GM12878 (cell line): ENCODE results near the gene MMP20.

Source experiments
- CEBPB ChIP-seq, 2 experiments: fragments of 150-350 bp in 1 of 2; IDR thresholded peaks; 2 replicates each; pipeline ENCODE4 v1.6.1; 2012 to 2014; ENCODE audit warnings: low read depth in 2 of 2, low read length in 2 of 2, borderline replicate concordance in 1 of 2, inconsistent platforms in 1 of 2
- CHD2 ChIP-seq: IDR thresholded peaks from 2 replicates; pipeline ENCODE4 v1.6.1; 2011; ENCODE audit warnings: low read depth, low read length, improper control_type of control experiment, borderline replicate concordance
- EZH2 ChIP-seq: IDR thresholded peaks from 2 replicates; pipeline ENCODE4 v1.6.1; 2012; ENCODE audit warnings: low read depth, mild to moderate bottlenecking, control low read depth, inconsistent platforms, low read length, borderline replicate concordance; ENCODE audit not compliant: control insufficient read depth
- MYC ChIP-seq: IDR thresholded peaks from 2 replicates; pipeline ENCODE4 v1.6.1; 2011; ENCODE audit warnings: mild to moderate bottlenecking, low read length, moderate library complexity, inconsistent platforms; ENCODE audit not compliant: insufficient read depth, insufficient replicate concordance, insufficient read length, severe bottlenecking
- RAD51 ChIP-seq: fragments of 450-650 bp; IDR thresholded peaks from 2 replicates; pipeline ENCODE4 v1.6.1; 2016; ENCODE audit warnings: moderate library complexity, mild to moderate bottlenecking, inconsistent platforms
- ZBED1 ChIP-seq: IDR thresholded peaks from 2 replicates; pipeline ENCODE4 v1.6.1; 2016; ENCODE audit warnings: borderline replicate concordance
- ZNF274 ChIP-seq: IDR thresholded peaks from one replicate; pipeline ENCODE4 v1.8.0; 2011; ENCODE audit not compliant: insufficient read length, insufficient read depth
- TF ChIP-seq, protein P1 (sequence below): fragments of 450-650 bp; IDR thresholded peaks from 2 replicates; pipeline ENCODE4 v1.6.1; 2018; ENCODE audit warnings: borderline replicate concordance, mild to moderate bottlenecking; ENCODE audit not compliant: partially characterized antibody

DNA sequence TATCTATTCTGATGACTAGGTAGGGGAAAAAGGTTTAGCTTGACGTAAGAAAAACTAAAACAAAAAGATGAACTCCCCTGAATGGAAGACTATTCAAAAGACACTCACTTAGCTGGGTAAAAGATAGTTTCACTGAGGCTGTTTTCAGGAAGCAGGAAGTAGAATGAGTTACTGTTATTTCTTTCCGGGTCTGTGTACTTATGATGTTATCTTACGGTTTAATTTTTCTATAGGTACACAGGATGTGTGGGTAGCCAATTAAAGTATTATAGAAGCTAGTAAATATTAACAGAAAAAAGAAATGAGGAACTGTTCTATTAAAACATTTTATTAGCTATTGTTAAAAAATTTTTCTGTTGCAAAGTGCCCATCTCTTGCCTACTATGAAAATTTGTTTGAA is 48.8 kb downstream of the MMP20 start:
- no peak for TF ChIP-seq ZBED1
- no peak for TF ChIP-seq CEBPB (IDR thresholded peaks at IDR 0.05; ENCODE audit: borderline replicate concordance in 1 of 2, low read depth in 2 of 2, low read length in 2 of 2)
- no peak for TF ChIP-seq EZH2
- TF ChIP-seq CHD2, result no peak
- no peak for TF ChIP-seq MYC
- TF ChIP-seq RAD51, result no peak
- TF ChIP-seq ZNF274, result no peak
- TF ChIP-seq, protein P1, sequence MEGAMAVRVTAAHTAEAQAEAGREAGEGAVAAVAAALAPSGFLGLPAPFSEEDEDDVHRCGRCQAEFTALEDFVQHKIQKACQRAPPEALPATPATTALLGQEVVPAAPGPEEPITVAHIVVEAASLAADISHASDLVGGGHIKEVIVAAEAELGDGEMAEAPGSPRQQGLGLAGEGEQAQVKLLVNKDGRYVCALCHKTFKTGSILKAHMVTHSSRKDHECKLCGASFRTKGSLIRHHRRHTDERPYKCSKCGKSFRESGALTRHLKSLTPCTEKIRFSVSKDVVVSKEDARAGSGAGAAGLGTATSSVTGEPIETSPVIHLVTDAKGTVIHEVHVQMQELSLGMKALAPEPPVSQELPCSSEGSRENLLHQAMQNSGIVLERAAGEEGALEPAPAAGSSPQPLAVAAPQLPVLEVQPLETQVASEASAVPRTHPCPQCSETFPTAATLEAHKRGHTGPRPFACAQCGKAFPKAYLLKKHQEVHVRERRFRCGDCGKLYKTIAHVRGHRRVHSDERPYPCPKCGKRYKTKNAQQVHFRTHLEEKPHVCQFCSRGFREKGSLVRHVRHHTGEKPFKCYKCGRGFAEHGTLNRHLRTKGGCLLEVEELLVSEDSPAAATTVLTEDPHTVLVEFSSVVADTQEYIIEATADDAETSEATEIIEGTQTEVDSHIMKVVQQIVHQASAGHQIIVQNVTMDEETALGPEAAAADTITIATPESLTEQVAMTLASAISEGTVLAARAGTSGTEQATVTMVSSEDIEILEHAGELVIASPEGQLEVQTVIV, result no peak
